IPS-18a (cell line): ENCODE results near the gene ACE.

Source experiments
- H3K27ac ChIP-seq: one replicate; pipeline ENCODE4 v1.5.1; 2013; ENCODE audit warnings: low read length
- H3K27me3 ChIP-seq: one replicate; pipeline ENCODE4 v1.6.1; 2013; ENCODE audit warnings: mild to moderate bottlenecking, low read length; ENCODE audit not compliant: control insufficient read depth, insufficient read depth
- H3K36me3 ChIP-seq: one replicate; pipeline ENCODE4 v1.6.1; 2013; ENCODE audit warnings: low read depth, low read length; ENCODE audit not compliant: control insufficient read depth
- H3K4me1 ChIP-seq: one replicate; pipeline ENCODE4 v1.6.1; 2013; ENCODE audit warnings: low read depth, low read length; ENCODE audit not compliant: control insufficient read depth
- H3K4me3 ChIP-seq: one replicate; pipeline ENCODE4 v1.5.1; 2013; ENCODE audit warnings: low read length
- H3K9ac ChIP-seq: one replicate; pipeline ENCODE4 v1.6.1; 2013; ENCODE audit warnings: mild to moderate bottlenecking, low read length, moderate library complexity
- H3K9me3 ChIP-seq: one replicate; pipeline ENCODE4 v1.6.1; 2013; ENCODE audit warnings: low read depth, low read length; ENCODE audit not compliant: control insufficient read depth

ACE gene

GRCh38 chr17:63525190-63525946 is 48.5 kb downstream of the ACE start:
- Histone ChIP-seq H3K27me3 (peaks cover 7% of the 10 kb centered on the region), H3K9me3 (no peaks in the 10 kb centered on the region), H3K4me1 (no peaks in the 10 kb centered on the region), H3K9ac (no peak overlapping the region), H3K27ac (no peak overlapping the region), H3K36me3 (no peaks in the 10 kb centered on the region), H3K4me3 (no peak overlapping the region)

DNA sequence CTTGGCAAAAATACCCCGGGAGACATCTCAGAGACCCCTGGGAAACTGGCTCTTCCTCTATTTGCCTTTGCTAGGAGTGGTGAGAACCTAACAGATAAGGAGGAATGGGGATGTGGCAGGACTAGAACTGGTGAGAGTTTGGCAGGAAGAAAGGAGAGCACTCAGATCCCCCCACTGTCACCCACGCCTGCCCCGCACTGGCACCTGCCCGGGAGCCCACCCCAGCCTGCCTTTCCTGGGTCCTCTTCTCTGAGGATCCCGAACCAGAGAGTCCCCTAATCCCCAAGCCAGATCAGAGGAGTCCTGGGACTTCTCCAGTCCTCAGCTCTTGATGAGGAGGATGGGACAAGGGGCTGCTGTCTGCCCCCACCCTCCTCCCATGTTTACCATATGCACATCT is 50.0 kb downstream of the ACE start:
- no peaks in the 10 kb centered on the region for H3K4me1 ChIP-seq
- H3K9me3 ChIP-seq = no peaks in the 10 kb centered on the region
- H3K9ac ChIP-seq = no peak overlapping the region
- H3K27ac ChIP-seq = no peak overlapping the region
- H3K36me3 ChIP-seq = no peaks in the 10 kb centered on the region
- no peak overlapping the region for H3K4me3 ChIP-seq
- H3K27me3 ChIP-seq = peaks cover 7% of the 10 kb centered on the region

GRCh38 chr17:63528183-63528582 is 51.3 kb downstream of the ACE start:
- Histone ChIP-seq H3K9me3 (no peaks in the 10 kb centered on the region), H3K4me1 (no peaks in the 10 kb centered on the region), H3K27ac (no peak overlapping the region)

DNA sequence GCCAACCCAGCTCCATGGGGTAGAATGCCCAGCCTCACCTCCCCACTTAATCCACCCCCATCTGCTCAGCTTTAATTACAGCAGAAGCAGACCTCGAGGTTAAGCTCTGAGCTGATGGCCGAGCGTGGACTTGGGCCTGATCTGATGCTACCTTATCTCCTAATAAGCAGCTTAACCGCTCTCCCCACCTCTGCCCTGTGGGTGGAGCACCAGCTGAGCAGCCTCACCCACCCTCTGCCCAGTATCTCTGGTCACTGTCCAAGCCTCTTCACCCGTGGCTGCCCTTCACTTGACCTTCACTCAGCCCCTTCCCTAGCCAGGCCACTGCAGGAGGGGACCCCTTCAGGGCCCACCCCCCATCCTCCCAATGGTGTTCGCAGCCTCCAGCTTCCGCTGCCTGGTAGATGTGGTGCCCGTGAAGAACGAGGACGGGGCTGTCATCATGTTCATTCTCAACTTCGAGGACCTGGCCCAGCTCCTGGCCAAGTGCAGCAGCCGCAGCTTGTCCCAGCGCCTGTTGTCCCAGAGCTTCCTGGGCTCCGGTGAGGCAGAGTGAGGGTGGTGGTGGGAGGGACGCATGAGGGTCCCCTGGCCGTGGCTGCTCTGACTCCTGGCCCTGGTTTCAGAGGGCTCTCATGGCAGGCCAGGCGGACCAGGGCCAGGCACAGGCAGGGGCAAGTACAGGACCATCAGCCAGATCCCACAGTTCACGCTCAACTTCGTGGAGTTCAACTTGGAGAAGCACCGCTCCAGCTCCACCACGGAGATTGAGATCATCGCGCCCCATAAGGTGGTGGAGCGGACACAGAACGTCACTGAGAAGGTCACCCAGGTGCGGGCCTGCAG is 53.1 kb downstream of the ACE start:
- Histone ChIP-seq H3K9ac (no peak overlapping the region), H3K9me3 (no peaks in the 10 kb centered on the region), H3K4me1 (no peaks in the 10 kb centered on the region), H3K27ac (no peak overlapping the region), H3K27me3 (no peaks in the 10 kb centered on the region), H3K4me3 (no peak overlapping the region), H3K36me3 (no peaks in the 10 kb centered on the region)

More at GRCh38 chr17:63528183-63528582, 51.3 kb downstream of the ACE start:
- Histone ChIP-seq H3K9ac (no peak overlapping the region), H3K27me3 (peaks cover 7% of the 10 kb centered on the region), H3K4me3 (no peak overlapping the region), H3K36me3 (no peaks in the 10 kb centered on the region)

DNA sequence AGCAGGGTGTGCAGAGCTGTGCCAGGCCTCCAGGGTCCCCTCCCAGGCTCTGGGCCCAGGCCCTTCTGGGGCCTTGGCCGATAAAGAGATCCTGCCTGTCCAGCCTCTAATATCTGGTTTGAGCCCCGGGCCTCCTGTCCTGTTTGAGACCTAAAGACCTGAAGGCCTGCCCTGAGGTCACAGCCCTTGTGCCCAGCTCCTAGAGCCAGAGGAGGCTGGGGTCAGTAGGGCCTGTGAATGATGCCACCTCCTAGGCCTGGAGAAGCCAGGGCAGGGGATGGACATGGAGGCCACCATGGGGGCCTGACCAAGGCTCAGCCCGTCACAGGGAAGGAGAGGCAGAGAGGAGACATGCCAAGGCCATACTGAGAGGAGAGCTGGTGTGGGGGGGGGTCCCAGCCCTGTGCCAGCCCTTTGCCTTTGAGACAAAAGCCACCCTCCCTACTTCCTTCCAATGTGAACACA is 53.7 kb downstream of the ACE start:
- Histone ChIP-seq H3K27me3 (no peaks in the 10 kb centered on the region), H3K9ac (no peak overlapping the region), H3K4me3 (no peak overlapping the region)

DNA sequence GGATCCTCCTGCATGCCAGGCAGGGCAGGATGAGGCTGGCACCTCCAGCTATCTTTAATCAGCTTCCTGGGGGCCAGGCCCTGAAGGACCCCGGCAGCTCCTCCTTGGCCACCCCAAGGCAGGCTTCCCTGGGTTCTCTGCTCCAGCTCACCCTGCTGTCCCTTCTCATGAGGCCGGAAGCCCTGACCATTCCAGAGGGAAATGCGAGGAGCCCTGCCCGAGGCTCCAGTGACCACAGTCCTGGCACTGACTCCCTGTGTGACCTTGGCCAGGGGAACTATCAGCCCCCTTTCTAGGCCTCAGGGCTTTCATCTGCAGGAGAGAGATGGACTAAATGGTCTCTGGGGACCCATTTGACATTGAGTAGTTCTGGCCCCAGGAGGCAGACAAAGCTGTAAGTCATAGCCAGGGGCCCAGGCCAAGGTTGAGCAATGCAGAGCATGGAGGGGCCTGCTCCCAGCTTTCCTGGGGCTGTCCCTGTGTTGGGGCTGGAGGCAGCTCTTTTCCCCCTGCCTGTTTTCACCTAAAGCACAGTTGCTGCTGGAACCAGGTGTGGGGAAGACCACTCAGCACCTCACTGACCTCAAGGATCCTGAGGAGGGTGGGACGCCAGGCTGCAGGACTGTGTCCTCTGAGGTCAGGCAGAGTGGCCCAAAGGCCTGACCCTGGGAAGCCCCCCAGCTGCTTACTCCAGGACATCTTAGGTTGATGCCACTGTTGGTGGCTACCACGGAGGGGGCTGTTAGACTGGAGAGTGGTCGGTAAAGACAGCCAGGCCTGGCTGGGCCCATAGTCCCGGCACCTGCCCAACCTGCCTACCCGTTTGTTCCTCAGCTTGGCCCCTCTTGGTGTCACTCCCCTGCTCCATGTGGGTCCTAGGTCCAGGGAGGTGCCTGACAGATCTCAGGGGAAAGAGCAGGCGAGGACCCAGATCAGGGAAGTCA is 54.4 kb downstream of the ACE start:
- no peak overlapping the region for H3K9ac ChIP-seq

More for the DNA sequence above, 53.7 kb downstream of the ACE start:
- Histone ChIP-seq H3K27ac (no peak overlapping the region), H3K36me3 (no peaks in the 10 kb centered on the region), H3K4me1 (no peaks in the 10 kb centered on the region), H3K9me3 (no peaks in the 10 kb centered on the region)

GRCh38 chr17:63533433-63534077 is 56.7 kb downstream of the ACE start:
- Histone ChIP-seq H3K9ac (no peak overlapping the region), H3K4me3 (no peak overlapping the region), H3K27me3 (peaks cover 2% of the 10 kb centered on the region), H3K4me1 (no peaks in the 10 kb centered on the region), H3K9me3 (no peaks in the 10 kb centered on the region), H3K36me3 (no peaks in the 10 kb centered on the region), H3K27ac (no peak overlapping the region)

More for the DNA sequence above, 54.4 kb downstream of the ACE start:
- Histone ChIP-seq H3K27ac (no peak overlapping the region), H3K36me3 (no peaks in the 10 kb centered on the region), H3K4me1 (no peaks in the 10 kb centered on the region), H3K4me3 (no peak overlapping the region), H3K9me3 (no peaks in the 10 kb centered on the region), H3K27me3 (no peaks in the 10 kb centered on the region)

DNA sequence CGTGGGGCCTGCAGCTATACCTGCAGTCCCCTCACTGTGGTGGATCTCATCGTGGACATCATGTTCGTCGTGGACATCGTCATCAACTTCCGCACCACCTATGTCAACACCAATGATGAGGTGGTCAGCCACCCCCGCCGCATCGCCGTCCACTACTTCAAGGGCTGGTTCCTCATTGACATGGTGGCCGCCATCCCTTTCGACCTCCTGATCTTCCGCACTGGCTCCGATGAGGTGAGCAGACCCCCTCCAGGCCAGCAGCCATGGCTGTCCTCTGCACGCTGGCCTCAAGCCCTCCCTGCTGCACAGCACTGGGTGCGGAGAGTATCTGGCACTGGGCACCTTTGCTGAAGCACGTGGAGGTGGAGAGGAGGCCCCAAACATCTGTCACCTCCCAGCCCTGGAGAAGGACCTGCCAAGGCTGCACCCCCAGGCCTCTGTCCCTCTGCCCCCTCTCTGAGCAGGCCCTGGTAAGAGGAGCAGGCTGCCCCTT is 57.3 kb downstream of the ACE start:
- Histone ChIP-seq H3K27me3 (peaks cover 7% of the 10 kb centered on the region), H3K36me3 (no peaks in the 10 kb centered on the region), H3K9me3 (no peaks in the 10 kb centered on the region), H3K9ac (no peak overlapping the region), H3K4me3 (no peak overlapping the region), H3K27ac (no peak overlapping the region), H3K4me1 (no peaks in the 10 kb centered on the region)

GRCh38 chr17:63534816-63535455 is 58.1 kb downstream of the ACE start:
- H3K27me3 ChIP-seq = peaks cover 8% of the 10 kb centered on the region

DNA sequence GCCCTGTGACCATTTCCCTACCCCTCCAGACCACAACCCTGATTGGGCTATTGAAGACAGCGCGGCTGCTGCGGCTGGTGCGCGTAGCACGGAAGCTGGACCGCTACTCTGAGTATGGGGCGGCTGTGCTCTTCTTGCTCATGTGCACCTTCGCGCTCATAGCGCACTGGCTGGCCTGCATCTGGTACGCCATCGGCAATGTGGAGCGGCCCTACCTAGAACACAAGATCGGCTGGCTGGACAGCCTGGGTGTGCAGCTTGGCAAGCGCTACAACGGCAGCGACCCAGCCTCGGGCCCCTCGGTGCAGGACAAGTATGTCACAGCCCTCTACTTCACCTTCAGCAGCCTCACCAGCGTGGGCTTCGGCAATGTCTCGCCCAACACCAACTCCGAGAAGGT is 58.8 kb downstream of the ACE start:
- H3K27me3 ChIP-seq = peaks cover 8% of the 10 kb centered on the region

More at GRCh38 chr17:63534816-63535455, 58.1 kb downstream of the ACE start:
- Histone ChIP-seq H3K4me3 (no peak overlapping the region), H3K27ac (no peak overlapping the region), H3K9me3 (no peaks in the 10 kb centered on the region), H3K4me1 (no peaks in the 10 kb centered on the region), H3K9ac (no peak overlapping the region), H3K36me3 (no peaks in the 10 kb centered on the region)

More for the DNA sequence above, 58.8 kb downstream of the ACE start:
- Histone ChIP-seq H3K9me3 (no peaks in the 10 kb centered on the region), H3K27ac (no peak overlapping the region), H3K4me3 (no peak overlapping the region), H3K36me3 (no peaks in the 10 kb centered on the region), H3K9ac (no peak overlapping the region), H3K4me1 (no peaks in the 10 kb centered on the region)
